GM12892 (cell line): ENCODE measurements around the gene PRKN.

ENCODE experiments used
- POLR2A ChIP-seq: IDR thresholded peaks from 2 replicates; pipeline ENCODE4 v1.6.1; 2011; ENCODE audit warnings: low read depth, low read length, control low read depth
- POLR2AphosphoS5 ChIP-seq: IDR thresholded peaks from 2 replicates; pipeline ENCODE4 v1.6.1; 2011; ENCODE audit warnings: low read depth, low read length, control low read depth

DNA sequence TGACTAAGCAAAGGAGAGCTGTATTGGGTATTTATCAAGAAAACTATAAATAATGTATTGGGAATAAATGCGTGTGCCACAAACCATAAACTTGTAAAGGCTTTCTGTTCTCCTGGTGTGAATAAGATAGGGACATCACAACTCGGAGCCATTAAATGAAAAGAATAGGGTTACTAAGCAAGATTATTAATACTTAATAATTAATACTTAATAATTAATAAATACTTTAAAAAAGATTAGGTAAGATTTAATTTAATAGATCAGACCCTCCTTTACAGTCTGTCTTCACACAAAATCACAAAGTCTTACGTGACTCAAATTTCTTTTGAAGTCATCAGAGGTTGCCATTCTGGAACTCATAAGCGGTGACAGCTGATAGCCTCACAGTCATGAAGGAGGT lies 648.9 kb downstream of the PRKN start:
- no peak for TF ChIP-seq POLR2A
- TF ChIP-seq POLR2AphosphoS5, result no peak
